ENCODE measurements around the gene UNKL.
A peak's percentile ranks its signal among the peaks of the same experiment; 100 is the strongest.

UNKL gene

GRCh38 chr16:1414532-1415260 lies at the start of gene UNKL:
TSS of gene UNKL (minus strand) at chr16:1414704. CDS start at chr16:1414691, 13 bp downstream.
- peak; percentile 81 for DNase-seq

- DNase-seq, result no peak
These were observed 46.6 kb upstream of the UNKL start for GRCh38 chr16:1461146-1461545.

GRCh38 chr16:1460602-1461138 lies 46.2 kb upstream of the UNKL start:
- DNase-seq, result no peak

GRCh38 chr16:1459967-1460366 lies 45.5 kb upstream of the UNKL start:
- no peak for DNase-seq

GRCh38 chr16:1458977-1459341 lies 44.5 kb upstream of the UNKL start:
- DNase-seq, result no peak

- DNase-seq, result peak; percentile 35
These were observed 44.0 kb upstream of the UNKL start for GRCh38 chr16:1458336-1458976.

- no peak for DNase-seq
These were observed 43.2 kb upstream of the UNKL start for GRCh38 chr16:1457489-1458245.

GRCh38 chr16:1456951-1457350 lies 42.4 kb upstream of the UNKL start:
- no peak for DNase-seq

- no peak for DNase-seq
These were observed 41.0 kb upstream of the UNKL start for GRCh38 chr16:1455190-1456171.

GRCh38 chr16:1454561-1454960 lies 40.1 kb upstream of the UNKL start:
- DNase-seq, result no peak

GRCh38 chr16:1453316-1453715 lies 38.8 kb upstream of the UNKL start:
- DNase-seq, result no peak

- no peak for DNase-seq
These were observed 38.0 kb upstream of the UNKL start for GRCh38 chr16:1452530-1452929.

GRCh38 chr16:1451702-1452392 lies 37.3 kb upstream of the UNKL start:
- DNase-seq, result no peak

- no peak for DNase-seq
These were observed 36.3 kb upstream of the UNKL start for GRCh38 chr16:1450841-1451240.

- DNase-seq, result no peak
These were observed 35.7 kb upstream of the UNKL start for GRCh38 chr16:1450218-1450617.

- DNase-seq, result no peak
These were observed 34.8 kb upstream of the UNKL start for GRCh38 chr16:1449201-1449788.

GRCh38 chr16:1448536-1449116 lies 34.1 kb upstream of the UNKL start:
- no peak for DNase-seq

- DNase-seq, result no peak
These were observed 33.5 kb upstream of the UNKL start for GRCh38 chr16:1447965-1448364.

GRCh38 chr16:1446296-1447080 lies 32.0 kb upstream of the UNKL start:
- DNase-seq, result no peak

GRCh38 chr16:1445518-1446203 lies 31.2 kb upstream of the UNKL start:
- DNase-seq, result no peak
